ENCODE data around the gene MKRN2OS. TPM values are rescaled to one million over a fixed set of nuclear protein-coding genes. Genes with fewer than 3 reads are reported as not detected.

MKRN2OS gene
- total RNA-seq, 3 donors from 2014 or later, result 1.0 to 3.6 TPM; not detected in 1

GRCh38 chr3:12578742-12579141, 33.4 kb upstream of the MKRN2OS start:
- intact Hi-C loops (cut with DNase I; ENCODE audit: low total_unique reads), result no loop called here
- no peak for DNase-seq (ENCODE audit: low spot score in 2 of 2)
- no peak overlapping the region for H3K4me3 ChIP-seq

GRCh38 chr3:12577379-12577778, 32.1 kb upstream of the MKRN2OS start:
- no peak for TF ChIP-seq POLR2AphosphoS5 (IDR thresholded peaks at IDR 0.05)
- TF ChIP-seq POLR2A (IDR thresholded peaks at IDR 0.05), result no peak
- no peak for TF ChIP-seq CTCF (IDR thresholded peaks at IDR 0.05)
- intact Hi-C loops (cut with DNase I; ENCODE audit: low total_unique reads), result no loop called here
- H3K9me3 ChIP-seq, result no peaks in the 10 kb centered on the region

More at GRCh38 chr3:12578742-12579141, 33.4 kb upstream of the MKRN2OS start:
- TF ChIP-seq POLR2A (IDR thresholded peaks at IDR 0.05) (no peak), CTCF (IDR thresholded peaks at IDR 0.05) (no peak), POLR2AphosphoS5 (IDR thresholded peaks at IDR 0.05) (no peak)
- H3K9me3 ChIP-seq, result no peaks in the 10 kb centered on the region
- H3K27me3 ChIP-seq, result no peaks in the 10 kb centered on the region
- no peak overlapping the region for H3K27ac ChIP-seq
- H3K4me1 ChIP-seq, result no peaks in the 10 kb centered on the region
- H3K36me3 ChIP-seq, result peaks cover 40% of the 10 kb centered on the region

GRCh38 chr3:12574661-12575060, 29.4 kb upstream of the MKRN2OS start:
- no peaks in the 10 kb centered on the region for H3K4me1 ChIP-seq
- H3K36me3 ChIP-seq, result peaks cover 19% of the 10 kb centered on the region
- H3K27ac ChIP-seq, result no peak overlapping the region
- no peak for TF ChIP-seq POLR2A (IDR thresholded peaks at IDR 0.05)
- TF ChIP-seq POLR2AphosphoS5 (IDR thresholded peaks at IDR 0.05), result no peak
- no peak for TF ChIP-seq CTCF (IDR thresholded peaks at IDR 0.05)
- no peak for DNase-seq (ENCODE audit: low spot score in 2 of 2)
- H3K27me3 ChIP-seq, result no peaks in the 10 kb centered on the region
- no peaks in the 10 kb centered on the region for H3K9me3 ChIP-seq
- intact Hi-C loops (cut with DNase I; ENCODE audit: low total_unique reads), result no loop called here
- H3K4me3 ChIP-seq, result no peak overlapping the region

More at GRCh38 chr3:12577379-12577778, 32.1 kb upstream of the MKRN2OS start:
- no peaks in the 10 kb centered on the region for H3K27me3 ChIP-seq
- H3K36me3 ChIP-seq, result peaks cover 33% of the 10 kb centered on the region
- H3K27ac ChIP-seq, result no peak overlapping the region
- H3K4me3 ChIP-seq, result no peak overlapping the region
- H3K4me1 ChIP-seq, result no peaks in the 10 kb centered on the region
- DNase-seq (ENCODE audit: low spot score in 2 of 2), result no peak

- Histone ChIP-seq H3K27me3 (no peaks in the 10 kb centered on the region), H3K4me1 (no peaks in the 10 kb centered on the region), H3K4me3 (no peak overlapping the region), H3K36me3 (peaks cover 20% of the 10 kb centered on the region), H3K9me3 (no peaks in the 10 kb centered on the region), H3K27ac (no peak overlapping the region)
- intact Hi-C loops (cut with DNase I; ENCODE audit: low total_unique reads), result no loop called here
- TF ChIP-seq POLR2A (IDR thresholded peaks at IDR 0.05) (no peak), CTCF (IDR thresholded peaks at IDR 0.05) (no peak), POLR2AphosphoS5 (IDR thresholded peaks at IDR 0.05) (no peak)
- no peak for DNase-seq (ENCODE audit: low spot score in 2 of 2)
These were observed 28.8 kb upstream of the MKRN2OS start for GRCh38 chr3:12574131-12574530.

GRCh38 chr3:12571986-12572385, 26.7 kb upstream of the MKRN2OS start:
- Histone ChIP-seq H3K9me3 (peaks cover 0 to 2% of the 10 kb centered on the region in 2 donors), H3K27me3 (no peaks in the 10 kb centered on the region), H3K27ac (no peak overlapping the region), H3K4me3 (no peak overlapping the region), H3K4me1 (no peaks in the 10 kb centered on the region), H3K36me3 (peaks cover 20% of the 10 kb centered on the region)
- no peak for TF ChIP-seq POLR2AphosphoS5 (IDR thresholded peaks at IDR 0.05)
- TF ChIP-seq CTCF (IDR thresholded peaks at IDR 0.05), result no peak
- no peak for TF ChIP-seq POLR2A (IDR thresholded peaks at IDR 0.05)
- DNase-seq (ENCODE audit: low spot score in 2 of 2), result no peak
- intact Hi-C loops (cut with DNase I; ENCODE audit: low total_unique reads), result no loop called here

All from breast epithelium (tissue), 4 donors.